HG03066 (cell line): ENCODE measurements around the gene OR52E2.

ENCODE experiments used
- ATAC-seq: cut with Tn5 transposase; IDR thresholded peaks from one replicate; pipeline ENCODE4 v1.9.1; 2021; ENCODE audit warnings: low read depth; ENCODE audit not compliant: unreplicated experiment

Gene OR52E2

DNA sequence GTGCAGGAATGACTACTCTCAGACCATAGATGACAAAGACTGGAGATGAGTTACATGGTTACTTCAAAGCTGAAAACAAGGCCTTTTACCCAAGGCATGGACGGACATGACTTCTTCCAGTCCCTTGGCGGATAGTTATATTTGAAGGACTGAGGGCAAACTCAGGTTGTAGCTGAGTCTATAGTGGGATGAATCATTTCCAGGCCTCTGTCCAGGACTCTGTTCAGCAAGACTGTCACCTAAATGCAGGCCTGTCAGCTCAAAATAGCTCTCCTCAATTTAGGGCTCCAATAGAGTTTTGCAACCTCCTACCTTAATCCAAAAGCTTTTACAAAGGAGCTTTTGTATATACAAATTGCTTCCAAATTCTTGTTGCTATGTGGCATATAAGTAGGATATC, 37.4 kb downstream of the OR52E2 start:
- ATAC-seq = no peak

DNA sequence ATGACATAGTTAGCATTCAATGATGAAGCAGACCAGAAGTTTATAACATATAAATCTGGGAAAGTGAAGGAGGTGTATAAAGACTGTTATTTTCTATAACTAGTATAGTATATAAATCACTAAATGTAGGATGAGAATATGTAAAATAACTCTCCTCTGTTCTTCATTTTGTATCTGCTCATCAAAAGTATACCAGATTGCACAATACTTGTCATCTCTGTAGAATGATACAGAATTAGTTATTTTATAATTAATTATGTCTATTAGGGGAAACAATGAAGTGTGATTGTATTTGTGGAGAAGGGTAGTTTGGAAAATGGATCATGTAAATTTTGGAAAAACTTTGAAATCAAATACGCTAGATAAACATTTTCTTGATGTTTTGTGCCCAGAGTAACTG, 46.4 kb downstream of the OR52E2 start:
- ATAC-seq = no peak

GRCh38 chr11:5011254-5011653, 48.2 kb downstream of the OR52E2 start:
- ATAC-seq = no peak
